GM23338 (cell line): Measurements from ENCODE around the gene EXOG. TPM values are rescaled to one million over a fixed set of nuclear protein-coding genes. Genes with fewer than 3 reads are reported as not detected.
A peak's percentile ranks its signal among the peaks of the same experiment; 100 is the strongest.

ENCODE experiments used
- ATAC-seq: fragments of 200-7000 bp; cut with Tn5 transposase; 3 replicates; pipeline ENCODE4 v1.9.1; 2020
- DNase-seq: peaks from one replicate; pipeline ENCODE4 v3.0.0-alpha.2; 2015; ENCODE audit warnings: low spot score
- H2AFZ ChIP-seq: fragments of 200-600 bp; sonication (generic); 2 replicates; pipeline ENCODE4 v1.8.0; 2016; ENCODE audit warnings: antibody characterized with exemption, mild to moderate bottlenecking, moderate library complexity
- H3F3A ChIP-seq: fragments of 200-600 bp; sonication (generic); replicated peaks from 2 replicates; pipeline ENCODE4 v1.8.0; 2017; ENCODE audit warnings: antibody characterized with exemption, mixed run types, low read depth
- H3K27ac ChIP-seq: fragments of 200-600 bp; sonication (generic); 2 replicates; pipeline ENCODE4 v1.6.1; 2016; ENCODE audit warnings: low read depth
- H3K27me3 ChIP-seq: fragments of 200-600 bp; sonication (generic); 2 replicates; pipeline ENCODE4 v1.8.0; 2016; ENCODE audit warnings: mild to moderate bottlenecking, mixed run types, moderate library complexity; ENCODE audit not compliant: insufficient read depth
- H3K36me3 ChIP-seq: fragments of 200-600 bp; sonication (generic); 2 replicates; pipeline ENCODE4 v1.8.0; 2016; ENCODE audit warnings: mild to moderate bottlenecking; ENCODE audit not compliant: insufficient read depth
- H3K4me1 ChIP-seq: fragments of 200-600 bp; sonication (generic); 2 replicates; pipeline ENCODE4 v1.8.0; 2016; ENCODE audit warnings: mild to moderate bottlenecking, moderate library complexity; ENCODE audit not compliant: insufficient read depth
- H3K4me2 ChIP-seq: fragments of 200-600 bp; sonication (generic); 2 replicates; pipeline ENCODE4 v1.7.1; 2017; ENCODE audit warnings: mixed run types
- H3K4me3 ChIP-seq: fragments of 200-600 bp; sonication (generic); 2 replicates; pipeline ENCODE4 v1.6.1; 2016; ENCODE audit warnings: mixed run types
- H3K79me2 ChIP-seq: fragments of 200-600 bp; sonication (generic); replicated peaks from 2 replicates; pipeline ENCODE4 v1.8.0; 2017; ENCODE audit warnings: mild to moderate bottlenecking; ENCODE audit not compliant: insufficient read depth
- H3K9me2 ChIP-seq: fragments of 200-600 bp; sonication (generic); 2 replicates; pipeline ENCODE4 v1.8.0; 2017; ENCODE audit not compliant: insufficient read depth
- H4K20me1 ChIP-seq: fragments of 200-600 bp; sonication (generic); replicated peaks from 2 replicates; pipeline ENCODE4 v1.8.0; 2017; ENCODE audit warnings: mild to moderate bottlenecking; ENCODE audit not compliant: insufficient read depth
- H3K27ac Mint-ChIP-seq: 2 replicates; pipeline ENCODE4 v1.8.0; 2020; ENCODE audit warnings: inconsistent platforms, mild to moderate bottlenecking, moderate library complexity, mixed read lengths
- H3K27me3 Mint-ChIP-seq: 3 replicates; pipeline ENCODE4 v1.8.0; 2022; ENCODE audit warnings: low read depth, mild to moderate bottlenecking, moderate library complexity, mixed read lengths, inconsistent platforms; ENCODE audit not compliant: insufficient read depth, poor library complexity
- H3K36me3 Mint-ChIP-seq: 3 replicates; pipeline ENCODE4 v1.8.0; 2021; ENCODE audit warnings: low read depth, mild to moderate bottlenecking, inconsistent platforms, moderate library complexity, mixed read lengths
- H3K4me1 Mint-ChIP-seq: 3 replicates; pipeline ENCODE4 v1.8.0; 2020; ENCODE audit warnings: mild to moderate bottlenecking, inconsistent platforms, mixed read lengths
- H3K4me3 Mint-ChIP-seq: 3 replicates; pipeline ENCODE4 v1.8.0; 2021; ENCODE audit warnings: moderate library complexity, mild to moderate bottlenecking, inconsistent platforms, mixed read lengths
- H3K9me3 Mint-ChIP-seq: 3 replicates; pipeline ENCODE4 v1.8.0; 2020; ENCODE audit warnings: moderate library complexity, mild to moderate bottlenecking, inconsistent platforms, mixed read lengths
- CREB1 ChIP-seq: fragments of 250-450 bp; sonication (Bioruptor Pico); IDR thresholded peaks from 2 replicates; pipeline ENCODE4 v1.5.0; 2020; ENCODE audit warnings: low read depth, mild to moderate bottlenecking, moderate library complexity
- ETS1 ChIP-seq: IDR thresholded peaks from 2 replicates; pipeline ENCODE4 v1.6.1; 2016; ENCODE audit warnings: antibody characterized with exemption
- EZH2 ChIP-seq: fragments of 200-600 bp; sonication (generic); IDR thresholded peaks from one replicate; pipeline ENCODE4 v1.8.0; 2017; ENCODE audit warnings: antibody characterized with exemption, mild to moderate bottlenecking, low read depth; ENCODE audit not compliant: unreplicated experiment
- EZH2phosphoT487 ChIP-seq: fragments of 200-600 bp; sonication (generic); IDR thresholded peaks from one replicate; pipeline ENCODE4 v1.8.1; 2018; ENCODE audit warnings: antibody characterized with exemption; ENCODE audit not compliant: unreplicated experiment
- JUNB ChIP-seq: IDR thresholded peaks from one replicate; pipeline ENCODE4 v1.6.1; 2016; ENCODE audit warnings: antibody characterized with exemption; ENCODE audit not compliant: unreplicated experiment
- NANOG ChIP-seq: IDR thresholded peaks from 2 replicates; pipeline ENCODE4 v1.6.1; 2016; ENCODE audit warnings: antibody characterized with exemption, borderline replicate concordance
- POLR2AphosphoS5 ChIP-seq: IDR thresholded peaks from 2 replicates; pipeline ENCODE4 v1.6.1; 2016; ENCODE audit warnings: antibody characterized with exemption, low read depth
- REST ChIP-seq: IDR thresholded peaks from one replicate; pipeline ENCODE4 v1.6.1; 2018; ENCODE audit warnings: antibody characterized with exemption; ENCODE audit not compliant: unreplicated experiment
- STAT1 ChIP-seq: IDR thresholded peaks from one replicate; pipeline ENCODE4 v1.6.1; 2016; ENCODE audit warnings: antibody characterized with exemption; ENCODE audit not compliant: unreplicated experiment
- ZNF114 ChIP-seq: fragments of 250-450 bp; sonication (Bioruptor Pico); IDR thresholded peaks from 2 replicates; pipeline ENCODE4 v1.5.0; 2020; ENCODE audit warnings: mild to moderate bottlenecking, moderate library complexity
- ZNF331 ChIP-seq: fragments of 250-450 bp; sonication (Bioruptor Pico); IDR thresholded peaks from 2 replicates; pipeline ENCODE4 v1.5.0; 2020; ENCODE audit warnings: low read depth, mild to moderate bottlenecking, moderate library complexity
- ZNF462 ChIP-seq: fragments of 250-450 bp; sonication (Bioruptor Pico); IDR thresholded peaks from 2 replicates; pipeline ENCODE4 v1.5.0; 2020; ENCODE audit warnings: mild to moderate bottlenecking, moderate library complexity
- polyA plus RNA-seq: library from polyadenylated mRNA; unstranded; fragments of >200 nt; fragmentation: Nextera tagmentation; extraction: Ambion mirVana; gene quantifications from 2 replicates; pipeline ENCODE4 v1.2.1, GENCODE V29; 2016
- total RNA-seq: library from RNA; depleted of rRNA; stranded (reverse); fragments of >200 nt; shearing (Covaris generic); gene quantifications from 2 replicates; pipeline ENCODE4 v1.2.3, GENCODE V29; 2014
- TF ChIP-seq, protein P1 (sequence below), 2 experiments: fragments of 200-600 bp in 1 of 2; sonication (generic) in 1 of 2; conservative IDR thresholded peaks; 2 replicates each; pipeline versions ENCODE4 v1.5.1 to v1.6.1; 2016 to 2017; ENCODE audit warnings: antibody characterized with exemption in 2 of 2, low read depth in 2 of 2, mild to moderate bottlenecking in 2 of 2, moderate library complexity in 1 of 2

The EXOG gene
- total and polyA plus RNA-seq, 2 experiments from 2014 or later, result 9.7 to 11.3 TPM

DNA sequence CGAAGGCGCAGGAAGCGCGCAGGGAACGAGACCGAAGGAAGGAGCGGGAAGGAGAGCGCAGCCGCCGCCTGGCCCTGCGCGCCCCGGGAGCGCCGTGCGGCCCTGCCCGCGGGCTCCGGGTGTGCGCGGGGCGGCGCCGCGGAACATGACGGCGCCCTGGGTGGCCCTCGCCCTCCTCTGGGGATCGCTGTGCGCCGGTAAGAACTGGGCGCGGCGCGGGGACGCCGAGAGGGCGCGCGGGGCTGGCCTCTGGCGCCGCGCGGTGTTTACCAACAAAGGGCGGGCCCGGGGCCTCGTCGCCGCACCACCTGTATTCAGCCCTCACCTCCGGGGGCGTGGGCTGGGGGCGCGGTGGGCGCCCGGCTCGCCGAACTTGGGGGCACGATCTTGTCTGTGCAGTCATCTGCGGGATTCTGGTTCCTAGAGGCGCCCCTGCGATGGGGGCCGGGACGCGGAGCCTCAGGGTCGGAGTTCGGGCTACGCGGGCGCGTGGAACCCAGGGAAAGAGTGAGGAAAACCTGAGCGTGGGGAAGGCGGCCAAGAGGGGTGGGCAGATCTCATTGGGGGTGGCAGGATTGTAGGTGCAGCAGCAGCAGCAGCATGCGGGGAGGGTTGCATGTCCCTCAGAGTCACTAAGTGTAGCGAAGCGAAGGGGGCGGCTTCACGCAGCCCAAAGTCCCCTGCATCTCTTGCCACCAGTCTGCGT is 41.8 kb upstream of the EXOG start:
- Mint-ChIP-seq H3K9me3 (peaks cover 11% of the 10 kb centered on the region), H3K4me3 (peak overlapping the region; percentile 99), H3K27me3 (peaks cover 14% of the 10 kb centered on the region), H3K36me3 (peaks cover 15% of the 10 kb centered on the region), H3K27ac (peak overlapping the region; percentile 100), H3K4me1 (peaks cover 41% of the 10 kb centered on the region)
- Histone ChIP-seq H3K79me2 (peaks cover 45% of the 10 kb centered on the region), H3K36me3 (no peaks in the 10 kb centered on the region), H3K27ac (peak overlapping the region; percentile 91), H3K9me2 (no peaks in the 10 kb centered on the region), H3K4me1 (peaks cover 32% of the 10 kb centered on the region), H2AFZ (no peak overlapping the region), H3K4me2 (peak overlapping the region; percentile 91), H3K4me3 (peak overlapping the region; percentile 94), H4K20me1 (peaks cover 35% of the 10 kb centered on the region), H3F3A (peaks cover 14% of the 10 kb centered on the region), H3K27me3 (no peaks in the 10 kb centered on the region)
- DNase-seq (peak; percentile 57), ATAC-seq (peak; percentile 7)
- no peak for TF ChIP-seq ZNF331
- no peak for TF ChIP-seq POLR2AphosphoS5
- TF ChIP-seq STAT1, result no peak
- no peak for TF ChIP-seq ZNF462
- no peak for TF ChIP-seq REST
- TF ChIP-seq NANOG, result no peak
- TF ChIP-seq JUNB, result no peak
- no peak for TF ChIP-seq ZNF114 (CRISPR knock-in tag)
- no peak for TF ChIP-seq CREB1 (CRISPR knock-in tag)
- no peak for TF ChIP-seq ETS1
- no peak for TF ChIP-seq EZH2phosphoT487
- TF ChIP-seq, protein P1, sequence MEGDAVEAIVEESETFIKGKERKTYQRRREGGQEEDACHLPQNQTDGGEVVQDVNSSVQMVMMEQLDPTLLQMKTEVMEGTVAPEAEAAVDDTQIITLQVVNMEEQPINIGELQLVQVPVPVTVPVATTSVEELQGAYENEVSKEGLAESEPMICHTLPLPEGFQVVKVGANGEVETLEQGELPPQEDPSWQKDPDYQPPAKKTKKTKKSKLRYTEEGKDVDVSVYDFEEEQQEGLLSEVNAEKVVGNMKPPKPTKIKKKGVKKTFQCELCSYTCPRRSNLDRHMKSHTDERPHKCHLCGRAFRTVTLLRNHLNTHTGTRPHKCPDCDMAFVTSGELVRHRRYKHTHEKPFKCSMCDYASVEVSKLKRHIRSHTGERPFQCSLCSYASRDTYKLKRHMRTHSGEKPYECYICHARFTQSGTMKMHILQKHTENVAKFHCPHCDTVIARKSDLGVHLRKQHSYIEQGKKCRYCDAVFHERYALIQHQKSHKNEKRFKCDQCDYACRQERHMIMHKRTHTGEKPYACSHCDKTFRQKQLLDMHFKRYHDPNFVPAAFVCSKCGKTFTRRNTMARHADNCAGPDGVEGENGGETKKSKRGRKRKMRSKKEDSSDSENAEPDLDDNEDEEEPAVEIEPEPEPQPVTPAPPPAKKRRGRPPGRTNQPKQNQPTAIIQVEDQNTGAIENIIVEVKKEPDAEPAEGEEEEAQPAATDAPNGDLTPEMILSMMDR (conservative IDR thresholded peaks at IDR 0.05; ENCODE audit: low read depth in 2 of 2), result no peak
- TF ChIP-seq EZH2, result no peak
